GM10847 (cell line): ENCODE measurements around the gene GABRA4.

Experiments used
- POLR2A ChIP-seq: IDR thresholded peaks from 2 replicates; pipeline ENCODE4 v1.6.1; 2011; ENCODE audit not compliant: insufficient read length; ENCODE audit errors: extremely low read depth

GABRA4 gene

DNA sequence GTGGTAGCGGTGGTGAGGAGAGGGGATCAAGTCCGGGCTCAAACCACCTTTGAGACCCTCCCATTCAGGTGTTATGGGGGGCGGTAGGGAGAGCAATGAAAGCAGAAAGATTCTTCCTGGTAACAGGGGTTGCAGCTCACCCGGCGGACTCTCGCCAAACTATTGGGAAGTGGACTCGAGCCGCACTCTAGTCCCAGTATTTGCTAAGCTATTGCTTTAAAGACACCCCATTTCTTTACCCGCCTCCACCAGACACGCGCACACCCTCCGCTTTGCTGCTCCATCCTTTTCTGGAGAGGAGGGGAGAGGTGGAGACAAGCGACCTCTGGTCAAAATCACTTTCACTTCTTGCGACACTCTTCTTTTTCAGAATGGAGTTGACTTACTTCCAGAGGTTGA lies 625 bp upstream of the GABRA4 start:
- no peak for TF ChIP-seq POLR2A

DNA sequence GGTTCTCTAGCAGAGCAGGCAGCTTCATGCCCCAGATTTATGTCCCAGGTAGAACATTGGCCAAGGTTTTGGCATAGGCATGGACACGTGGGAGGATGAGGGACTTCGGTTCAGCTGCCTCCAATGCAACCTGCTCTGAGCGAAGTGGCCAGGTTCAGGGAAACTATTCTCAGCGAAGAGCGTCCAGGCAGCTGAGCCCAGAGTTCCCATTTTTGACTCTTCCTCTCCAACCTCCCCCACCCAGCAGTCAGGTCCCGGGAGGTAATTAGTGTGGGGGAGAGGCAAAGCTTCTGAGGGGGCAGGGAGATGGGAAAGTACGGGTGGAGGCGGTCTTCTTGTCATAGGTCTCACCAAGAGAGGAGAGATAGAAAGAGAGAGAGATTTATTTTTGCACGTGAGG lies 1.0 kb downstream of the GABRA4 start:
- no peak for TF ChIP-seq POLR2A

DNA sequence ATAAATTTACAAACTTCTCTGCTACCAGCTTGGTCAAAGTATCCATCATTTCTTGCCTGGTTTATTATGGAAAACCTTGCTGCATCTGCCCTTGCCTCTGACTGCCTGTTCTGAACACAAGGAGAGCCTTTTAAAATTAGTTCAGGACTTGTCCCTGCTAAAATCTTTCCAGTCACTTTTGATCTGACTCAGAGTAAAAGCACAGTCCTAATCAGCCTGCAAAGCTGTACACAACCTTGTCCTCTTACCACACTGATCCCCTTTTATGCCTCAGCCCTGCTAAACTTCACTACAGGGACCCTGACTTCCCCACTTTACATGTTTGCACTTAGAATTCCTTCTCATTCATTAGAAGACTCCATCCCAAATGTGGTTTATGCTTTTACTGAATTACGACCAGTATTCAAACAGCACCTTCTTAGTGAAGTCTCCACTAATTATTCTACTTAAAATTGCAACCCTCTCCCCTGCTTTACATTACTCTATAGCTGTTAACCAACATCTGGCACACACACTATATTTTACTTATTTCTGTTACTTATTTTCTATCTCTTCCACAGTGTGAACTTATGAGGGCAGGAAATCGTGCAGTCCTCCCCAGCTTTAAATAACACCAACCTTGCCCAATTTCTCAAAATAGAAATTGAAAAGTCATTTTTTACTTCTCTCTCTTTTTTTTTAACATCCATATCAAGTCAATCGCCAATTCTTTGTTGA lies 6.3 kb downstream of the GABRA4 start:
- TF ChIP-seq POLR2A = no peak

DNA sequence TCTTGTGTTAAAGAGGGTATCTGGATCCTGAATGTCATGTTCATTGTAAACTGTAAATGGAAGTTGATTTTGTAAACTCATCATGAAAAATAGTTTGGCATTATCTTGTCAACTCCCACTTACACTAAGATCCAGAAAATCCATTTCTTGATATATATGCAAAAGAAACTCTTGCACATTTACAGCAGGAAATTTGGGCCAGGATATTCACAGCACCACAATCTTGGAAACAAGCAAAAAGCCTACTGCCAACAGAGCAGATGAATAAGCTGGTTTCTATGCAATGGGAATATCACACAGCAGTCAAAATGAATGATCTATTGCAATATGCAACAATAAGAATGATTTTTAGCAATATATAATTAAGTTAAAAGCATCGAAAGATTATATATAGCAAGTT lies 8.6 kb downstream of the GABRA4 start:
- no peak for TF ChIP-seq POLR2A

DNA sequence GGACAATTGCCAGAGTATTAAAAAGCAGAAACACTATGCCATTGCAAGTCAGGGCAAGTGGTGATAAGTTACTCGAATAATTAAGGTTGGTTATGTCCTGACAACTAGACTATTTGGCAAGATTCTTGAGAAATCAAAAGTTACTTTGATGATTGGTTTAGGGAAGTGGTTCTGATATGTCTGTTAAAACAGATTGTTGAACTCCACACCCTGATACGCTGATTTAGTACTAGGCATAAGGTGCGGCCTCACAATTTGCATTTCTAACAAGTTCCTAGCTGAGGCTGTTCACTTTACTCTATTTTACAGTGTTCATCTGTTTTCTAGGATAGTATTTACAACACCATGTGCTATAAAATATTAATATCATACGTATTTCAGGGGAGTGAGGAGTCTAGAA lies 12.5 kb downstream of the GABRA4 start:
- no peak for TF ChIP-seq POLR2A

DNA sequence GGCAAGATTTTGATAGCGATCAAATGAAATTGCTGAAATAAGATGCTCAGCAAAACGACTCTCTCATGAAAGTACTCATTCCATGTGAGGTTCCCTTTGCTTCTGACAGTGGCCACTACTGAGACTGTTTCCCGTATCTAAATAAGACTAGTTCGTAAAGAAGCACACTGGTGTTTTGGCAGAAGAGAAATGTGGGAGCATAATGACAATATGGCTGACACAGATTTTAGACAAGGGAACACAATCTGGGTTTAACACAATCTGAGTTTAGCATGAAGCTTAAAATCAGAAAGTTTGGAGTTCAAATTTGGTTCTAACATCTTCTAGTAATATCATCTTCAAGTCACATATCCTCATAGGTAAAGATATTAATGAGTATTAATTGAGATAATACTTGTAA lies 13.7 kb downstream of the GABRA4 start:
- no peak for TF ChIP-seq POLR2A

DNA sequence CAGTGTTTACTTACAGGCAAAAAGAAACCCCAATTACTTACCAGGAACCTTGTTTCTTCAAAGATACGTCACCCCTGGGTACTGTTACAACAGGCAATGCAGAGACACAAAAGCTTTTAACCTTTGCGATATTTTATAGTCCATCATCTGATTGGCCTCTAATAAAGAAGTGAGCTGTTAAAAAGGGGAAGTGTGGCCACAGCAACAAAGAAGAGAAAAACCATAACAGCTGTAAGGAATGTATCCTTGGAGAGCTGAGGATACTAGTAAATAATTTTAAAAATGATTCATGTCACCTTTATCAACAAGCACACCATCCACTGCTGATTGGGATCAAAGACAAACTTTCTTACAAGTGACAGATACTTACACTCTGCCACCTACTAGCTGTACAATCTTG lies 14.1 kb downstream of the GABRA4 start:
- TF ChIP-seq POLR2A = no peak

DNA sequence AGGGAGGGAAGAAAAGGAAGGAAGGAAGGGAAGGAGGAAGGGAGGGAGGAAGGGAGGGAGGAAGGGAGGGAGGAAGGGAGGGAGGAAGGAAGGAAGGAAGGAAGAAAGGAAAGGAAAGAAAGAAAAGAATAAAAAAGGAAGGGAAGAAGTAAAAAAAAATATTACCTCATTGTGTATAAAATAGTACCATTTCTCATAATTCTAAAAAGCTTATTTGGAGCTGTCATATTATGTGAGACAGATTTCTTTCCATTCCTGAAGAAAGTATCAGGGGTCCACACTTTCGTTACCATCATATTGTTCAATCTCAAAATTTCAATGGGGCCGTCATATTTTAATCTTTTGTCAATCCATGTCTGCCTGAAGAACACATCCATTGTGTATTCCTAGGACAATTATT lies 16.1 kb downstream of the GABRA4 start:
- TF ChIP-seq POLR2A = no peak

DNA sequence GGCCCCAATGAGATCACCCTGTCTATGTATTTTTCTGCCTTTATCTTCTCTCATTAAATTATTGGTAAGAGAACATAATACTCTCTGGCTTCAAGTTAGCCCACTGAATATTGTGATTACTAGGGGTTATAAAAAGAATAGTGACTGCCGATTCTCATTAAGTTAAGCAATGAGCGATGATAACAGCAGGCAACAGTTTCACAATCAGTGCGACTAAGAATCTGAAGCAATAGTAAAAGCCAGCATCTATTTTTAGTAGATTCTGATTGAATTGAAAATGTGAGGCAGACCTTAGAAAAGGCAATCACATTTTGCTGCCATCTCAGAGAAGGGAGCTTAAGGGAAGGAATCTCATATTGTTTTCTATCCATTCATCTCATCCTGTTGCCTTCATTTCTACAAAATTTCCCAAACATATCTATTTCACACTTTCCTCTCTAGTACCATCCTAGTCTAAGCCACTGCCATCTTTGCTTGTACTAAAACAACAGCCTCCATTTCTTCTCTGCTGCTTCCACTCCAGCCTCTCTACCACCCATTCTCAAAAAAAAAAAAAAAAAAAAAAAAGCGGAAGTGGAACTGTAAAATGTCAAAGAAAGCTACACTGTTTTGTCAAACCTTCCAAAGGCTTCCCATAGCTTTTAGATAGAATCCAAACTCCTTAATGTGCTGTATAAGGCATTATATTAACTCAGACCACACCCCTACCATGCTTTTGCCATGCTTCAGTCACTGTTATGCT lies 17.4 kb downstream of the GABRA4 start:
- TF ChIP-seq POLR2A = no peak

DNA sequence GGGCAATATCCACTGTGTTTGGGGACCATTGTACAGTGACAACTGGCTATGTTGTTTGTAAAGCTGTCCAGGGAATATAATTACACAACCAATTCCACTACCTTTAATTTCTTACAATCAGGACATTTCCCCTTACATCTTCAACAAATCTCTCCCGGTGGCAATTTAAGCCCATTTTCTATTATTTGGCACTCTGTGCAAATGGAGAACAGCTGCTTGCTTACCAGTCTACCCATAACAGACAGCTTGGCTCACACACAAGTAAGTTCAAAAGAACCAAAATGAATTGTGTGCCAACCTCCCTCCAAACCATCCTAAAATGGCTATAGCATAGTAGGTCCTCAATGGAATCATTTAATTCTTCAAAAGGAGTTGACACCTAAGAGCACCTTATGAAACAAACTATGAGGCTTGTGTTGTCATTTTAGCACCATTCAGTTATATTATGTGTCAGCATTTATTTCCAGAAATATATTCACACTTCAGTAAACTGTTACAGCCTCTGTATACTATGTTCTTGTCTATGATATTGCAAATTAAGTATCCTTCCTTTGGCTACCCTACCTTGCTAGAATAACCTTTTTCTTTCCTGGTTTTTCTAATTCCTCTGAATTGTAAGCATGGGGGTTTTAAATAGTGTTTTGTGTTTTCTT lies 18.4 kb downstream of the GABRA4 start:
- no peak for TF ChIP-seq POLR2A

DNA sequence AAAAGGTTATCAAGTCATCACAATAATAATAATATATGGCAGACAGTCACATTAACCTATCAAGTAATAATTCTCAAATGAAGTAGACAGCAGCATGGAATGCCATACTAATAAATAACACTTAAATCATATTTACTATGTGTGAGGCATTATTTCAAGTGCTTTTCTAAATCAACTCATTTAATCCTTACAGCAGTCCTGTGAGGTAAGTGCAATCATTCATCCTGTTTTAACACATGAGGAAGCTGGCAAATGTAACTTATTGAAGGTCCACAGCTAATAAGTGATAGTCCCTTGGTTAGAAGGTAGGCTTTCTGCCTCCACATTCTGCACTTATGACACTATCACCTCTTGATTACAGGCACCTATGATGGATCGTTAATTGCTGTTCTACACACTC lies 24.5 kb downstream of the GABRA4 start:
- no peak for TF ChIP-seq POLR2A

DNA sequence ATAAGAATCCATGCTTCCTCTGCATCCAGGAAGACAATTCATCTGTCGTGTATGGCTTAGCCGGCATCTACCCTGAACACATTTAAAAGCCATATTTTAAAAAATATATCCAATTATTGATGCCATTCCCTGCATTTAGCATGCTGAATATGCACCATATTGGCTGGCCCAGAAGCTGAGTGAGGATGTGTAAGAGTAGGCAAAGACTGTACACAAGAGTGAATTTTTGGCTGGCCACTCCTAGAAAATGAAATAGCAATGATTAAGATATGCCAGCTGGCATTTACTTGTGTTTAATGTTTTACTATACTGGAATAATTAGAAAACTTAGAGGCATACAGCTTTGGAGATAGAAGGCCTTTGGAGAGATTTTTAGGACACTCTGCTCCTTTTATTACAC lies 25.8 kb downstream of the GABRA4 start:
- TF ChIP-seq POLR2A = no peak

DNA sequence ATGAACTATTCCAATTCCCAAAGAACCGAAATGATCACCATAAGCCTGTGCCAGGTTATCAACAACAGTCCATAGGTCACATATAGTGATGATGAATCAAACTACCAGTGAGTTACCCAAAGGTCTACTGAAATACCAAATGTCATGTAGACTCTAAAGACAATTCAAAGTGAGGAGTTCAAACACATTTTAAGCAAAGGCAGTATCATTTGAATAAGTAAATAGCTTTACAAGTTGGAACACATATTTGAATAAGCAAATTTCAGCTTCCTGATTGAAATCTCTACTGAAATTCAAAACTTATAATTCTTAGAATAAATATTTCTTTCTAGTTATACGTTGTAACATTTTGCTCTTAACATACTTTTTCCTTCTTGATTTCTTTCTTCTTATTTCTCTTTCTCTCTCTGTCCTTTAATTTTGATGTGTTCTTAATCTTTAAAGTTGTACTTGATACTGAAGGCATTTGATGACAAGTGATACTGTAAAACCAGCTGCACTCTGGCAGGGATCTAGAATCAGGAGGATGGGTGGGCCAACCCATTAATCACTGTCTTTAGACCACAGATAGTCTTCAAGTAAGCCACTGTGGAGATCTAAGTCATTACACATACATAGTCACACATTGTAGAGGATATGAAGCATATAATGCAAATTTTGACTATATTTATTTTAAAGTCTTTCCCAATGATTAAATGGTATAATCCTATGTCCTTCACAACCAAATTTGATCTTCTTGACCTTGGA lies 34.5 kb downstream of the GABRA4 start:
- TF ChIP-seq POLR2A = no peak

DNA sequence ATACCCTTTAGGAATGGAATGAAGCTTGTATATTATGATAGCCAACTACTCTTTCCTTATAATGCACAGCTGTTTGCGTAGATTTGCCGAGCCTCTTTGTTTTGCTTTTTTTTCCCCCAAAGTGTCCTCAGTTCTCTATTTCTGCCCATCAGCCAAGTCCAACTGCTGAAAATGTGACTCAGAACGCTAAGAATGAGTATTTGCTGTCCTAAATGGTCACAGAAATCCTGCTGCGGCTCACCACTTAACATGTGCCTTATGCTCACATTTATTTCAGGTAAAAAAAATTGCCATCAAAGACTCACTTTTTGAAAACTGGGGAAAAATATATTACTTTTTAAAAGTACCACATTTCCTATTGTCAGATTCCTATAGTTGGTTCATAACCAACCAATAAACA lies 36.9 kb downstream of the GABRA4 start:
- TF ChIP-seq POLR2A = no peak

DNA sequence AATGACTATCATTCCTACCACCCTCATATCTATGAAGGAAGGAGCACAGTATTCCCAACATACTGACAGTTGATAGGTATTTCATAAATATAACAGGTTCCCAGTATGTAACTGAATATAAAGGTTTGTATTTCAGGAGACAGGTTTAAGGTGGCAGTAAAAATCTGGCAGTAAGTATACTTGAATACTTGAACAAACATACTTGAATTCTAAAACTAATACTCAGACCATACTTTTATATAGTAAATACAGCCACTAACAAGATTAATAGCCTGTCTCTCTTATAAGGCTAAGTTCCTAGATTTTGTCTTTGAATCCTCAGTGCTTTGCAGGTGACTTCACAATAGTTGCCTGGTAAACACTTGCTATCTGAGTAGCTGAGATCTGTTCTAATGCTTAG lies 37.8 kb downstream of the GABRA4 start:
- TF ChIP-seq POLR2A = no peak

DNA sequence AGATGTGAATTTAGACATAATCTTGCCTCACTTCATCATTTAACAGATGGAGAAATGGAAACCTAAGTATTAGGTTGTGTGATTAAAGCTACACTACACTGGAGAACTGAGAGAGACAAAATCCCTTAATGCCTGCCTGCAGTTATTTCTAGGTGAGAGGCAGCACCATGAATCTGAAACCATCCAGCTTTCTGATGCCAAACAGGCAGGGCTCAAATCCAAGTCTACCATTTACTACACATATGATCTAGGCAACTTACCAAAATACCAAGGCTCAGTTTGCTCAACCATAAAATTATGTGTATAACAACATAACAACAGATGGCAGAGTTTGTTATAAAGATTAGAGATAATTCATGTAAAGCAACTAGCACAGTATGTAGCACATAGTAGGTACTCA lies 38.7 kb downstream of the GABRA4 start:
- no peak for TF ChIP-seq POLR2A
